OCI-LY7 (cell line): ENCODE measurements around the gene CPOX.
A peak's percentile ranks its signal among the peaks of the same experiment; 100 is the strongest.

Source experiments
- EZH2phosphoT487 ChIP-seq: fragments of 200-600 bp; sonication (generic); IDR thresholded peaks from 2 replicates; pipeline ENCODE4 v1.6.1; 2018; ENCODE audit warnings: low read depth, borderline replicate concordance, mild to moderate bottlenecking, mixed run types, antibody characterized with exemption, low read length, moderate library complexity, mixed read lengths
- TF ChIP-seq, protein P1 (sequence below): fragments of 200-600 bp; sonication (generic); conservative IDR thresholded peaks from 2 replicates; pipeline ENCODE4 v1.5.1; 2014; ENCODE audit warnings: mild to moderate bottlenecking, antibody characterized with exemption, low read length, moderate library complexity, mixed read lengths

GRCh38 chr3:98602078-98602678 lies 8.8 kb upstream of the CPOX start:
- TF ChIP-seq, protein P1, sequence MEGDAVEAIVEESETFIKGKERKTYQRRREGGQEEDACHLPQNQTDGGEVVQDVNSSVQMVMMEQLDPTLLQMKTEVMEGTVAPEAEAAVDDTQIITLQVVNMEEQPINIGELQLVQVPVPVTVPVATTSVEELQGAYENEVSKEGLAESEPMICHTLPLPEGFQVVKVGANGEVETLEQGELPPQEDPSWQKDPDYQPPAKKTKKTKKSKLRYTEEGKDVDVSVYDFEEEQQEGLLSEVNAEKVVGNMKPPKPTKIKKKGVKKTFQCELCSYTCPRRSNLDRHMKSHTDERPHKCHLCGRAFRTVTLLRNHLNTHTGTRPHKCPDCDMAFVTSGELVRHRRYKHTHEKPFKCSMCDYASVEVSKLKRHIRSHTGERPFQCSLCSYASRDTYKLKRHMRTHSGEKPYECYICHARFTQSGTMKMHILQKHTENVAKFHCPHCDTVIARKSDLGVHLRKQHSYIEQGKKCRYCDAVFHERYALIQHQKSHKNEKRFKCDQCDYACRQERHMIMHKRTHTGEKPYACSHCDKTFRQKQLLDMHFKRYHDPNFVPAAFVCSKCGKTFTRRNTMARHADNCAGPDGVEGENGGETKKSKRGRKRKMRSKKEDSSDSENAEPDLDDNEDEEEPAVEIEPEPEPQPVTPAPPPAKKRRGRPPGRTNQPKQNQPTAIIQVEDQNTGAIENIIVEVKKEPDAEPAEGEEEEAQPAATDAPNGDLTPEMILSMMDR = peak; percentile 93
- TF ChIP-seq EZH2phosphoT487 = no peak
